GM18507 (cell line): ENCODE data around the gene HOXA9.

Experiments used
- DNase-seq: peaks from one replicate; pipeline ENCODE4 v3.0.0; 2011; ENCODE audit warnings: low read depth; ENCODE audit not compliant: insufficient read length; ENCODE audit errors: extremely low spot score
- FAIRE-seq: peaks from 2 replicates; lab custom pipeline; 2011; peaks lifted over from hg19 to GRCh38; lab: Jason Lieb, UNC

The HOXA9 gene

GRCh38 chr7:27122077-27122910 lies 43.0 kb downstream of the HOXA9 start:
- FAIRE-seq (no peak), DNase-seq (no peak)

GRCh38 chr7:27121684-27122076 lies 43.7 kb downstream of the HOXA9 start:
- no peak for DNase-seq
- FAIRE-seq: no peak

- FAIRE-seq (no peak), DNase-seq (no peak)
Observed at GRCh38 chr7:27119412-27119911, 45.9 kb downstream of the HOXA9 start.

DNA sequence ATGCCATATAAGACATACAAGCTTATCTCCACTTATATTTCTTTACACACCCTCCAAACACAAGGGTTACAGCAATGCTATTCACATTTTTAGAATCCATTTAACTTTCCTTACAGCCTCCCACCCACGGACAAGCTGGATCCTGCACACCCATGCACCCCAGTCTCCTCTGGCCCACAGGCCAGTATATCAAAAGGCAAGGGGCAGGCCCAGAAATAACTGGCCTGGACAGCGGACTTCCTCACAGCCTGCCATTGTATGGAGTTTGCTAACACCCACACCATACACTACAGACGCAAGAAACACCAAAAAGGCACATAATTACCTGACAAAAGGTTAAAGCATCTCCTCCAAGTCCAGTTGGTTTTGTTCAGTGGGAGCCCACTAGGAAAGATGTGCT lies 46.8 kb downstream of the HOXA9 start:
- no peak for FAIRE-seq
- DNase-seq: no peak

GRCh38 chr7:27117887-27118491 lies 47.3 kb downstream of the HOXA9 start:
- FAIRE-seq: no peak
- DNase-seq: no peak

DNA sequence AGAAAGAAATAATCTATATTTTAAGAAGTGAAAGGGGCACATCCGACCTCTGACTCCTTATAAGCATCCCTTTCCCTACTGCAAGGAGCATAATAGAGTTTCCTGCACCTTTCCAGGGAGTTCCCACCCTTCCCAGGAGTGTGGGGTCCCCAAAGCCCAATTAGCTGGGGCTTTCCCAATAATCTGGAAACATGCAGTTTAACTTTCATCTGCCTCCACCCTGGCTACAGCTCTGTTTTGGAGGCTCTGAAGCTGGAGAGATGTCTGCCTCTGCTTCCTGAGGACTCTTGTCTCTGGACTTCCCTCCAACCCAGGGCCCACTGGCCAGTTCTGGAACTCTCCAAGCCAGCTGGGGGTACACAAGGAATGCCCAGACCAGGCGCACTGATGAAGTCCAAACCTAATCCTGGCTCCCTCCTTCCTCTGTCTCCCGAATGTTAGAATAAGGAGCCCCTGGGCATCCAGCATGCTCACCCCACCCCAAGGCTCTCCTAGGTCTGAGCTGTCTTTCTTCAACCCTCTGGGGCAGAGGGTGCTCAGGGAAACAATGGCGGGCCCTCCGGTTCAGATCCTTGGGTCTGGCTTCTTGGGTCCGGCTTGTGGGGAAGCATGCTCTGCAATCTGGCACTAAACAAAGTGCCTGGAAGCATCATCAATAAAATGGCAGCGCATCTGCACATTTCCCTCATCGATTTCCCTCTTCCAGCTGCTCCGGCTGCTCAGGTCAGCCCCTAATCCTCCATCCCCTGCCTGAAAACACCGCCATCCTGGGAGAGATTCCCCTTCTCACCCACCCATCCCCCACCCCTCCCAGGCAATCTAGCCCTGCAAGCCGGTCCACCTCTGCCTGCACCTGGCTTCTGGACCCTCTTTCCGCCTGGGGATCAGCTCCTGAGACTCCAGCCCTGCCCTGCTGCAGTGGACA lies 48.1 kb downstream of the HOXA9 start:
- no peak for DNase-seq
- no peak for FAIRE-seq

GRCh38 chr7:27116031-27116961 lies 49.0 kb downstream of the HOXA9 start:
- FAIRE-seq (no peak), DNase-seq (no peak)

GRCh38 chr7:27115221-27116026 lies 49.9 kb downstream of the HOXA9 start:
- DNase-seq: no peak
- no peak for FAIRE-seq

DNA sequence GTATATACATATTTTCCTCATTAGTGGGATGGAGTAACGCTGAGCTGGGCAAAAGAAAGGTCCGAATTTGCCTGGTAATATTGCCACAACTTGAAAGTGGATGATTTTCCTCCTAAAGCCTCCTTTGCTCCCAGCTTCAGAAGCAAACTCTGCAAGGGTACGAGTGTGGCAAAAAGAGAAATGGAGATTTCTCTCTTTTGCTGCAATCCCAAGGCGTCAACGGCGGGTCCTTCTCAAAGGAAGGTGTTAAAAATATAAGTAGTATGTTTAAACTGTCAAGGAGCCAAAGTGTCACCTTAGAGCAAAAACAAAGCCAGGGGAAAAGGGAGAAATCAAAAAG lies 50.5 kb downstream of the HOXA9 start:
- DNase-seq: no peak
- no peak for FAIRE-seq

- no peak for DNase-seq
- no peak for FAIRE-seq
Observed at GRCh38 chr7:27113991-27114769, 51.2 kb downstream of the HOXA9 start.

DNA sequence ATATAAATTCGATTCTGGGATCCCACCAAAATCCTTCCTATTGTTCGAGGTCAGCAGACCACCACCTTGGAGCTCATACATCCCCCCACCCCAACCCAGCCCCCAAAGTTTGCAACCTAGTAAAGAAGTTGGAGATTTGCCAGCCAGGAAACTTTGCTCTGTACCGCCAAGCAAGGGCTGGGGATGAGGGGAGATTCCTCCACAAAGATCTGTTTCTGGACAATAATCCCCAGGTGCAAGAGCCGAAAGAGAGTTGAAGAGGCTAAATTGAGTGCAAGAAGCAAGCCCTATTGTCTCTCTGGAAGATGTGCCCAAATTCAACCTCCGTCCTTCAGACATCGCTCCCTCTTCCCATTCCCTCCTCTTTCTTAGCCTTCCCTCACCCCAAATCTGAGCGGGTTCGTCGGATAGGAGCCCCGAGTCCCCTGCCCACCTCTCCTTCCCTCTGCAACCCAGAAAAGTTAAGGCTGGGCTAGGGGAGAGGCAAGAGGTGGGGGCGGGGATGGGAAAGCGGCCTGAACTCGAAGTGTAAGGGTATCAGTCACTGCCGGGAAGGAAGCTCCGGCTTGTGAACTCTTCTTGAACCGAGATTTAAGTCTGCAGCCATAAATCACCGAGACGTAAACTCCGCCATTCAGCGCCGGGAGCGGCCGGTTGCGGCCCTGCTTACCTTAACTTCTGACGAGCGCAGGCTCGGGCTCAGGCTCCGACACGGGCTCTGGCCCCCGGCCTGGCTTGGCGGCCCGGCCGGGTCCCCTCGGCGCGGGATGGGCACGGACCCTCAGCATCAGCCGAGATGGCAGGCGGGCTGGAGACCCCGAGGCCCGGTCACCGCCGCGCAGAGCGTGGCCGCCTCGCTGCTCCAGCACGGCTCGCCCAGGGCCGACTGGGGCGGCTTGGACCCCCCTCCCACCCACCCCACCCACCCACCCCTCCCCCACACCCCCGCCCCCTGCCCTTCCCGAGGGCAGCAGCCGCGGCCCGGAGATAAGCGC lies 52.1 kb downstream of the HOXA9 start:
- FAIRE-seq (no peak), DNase-seq (no peak)
